HG03135 (cell line): ENCODE data around the gene GNAI3.

Experiments used
- ATAC-seq: cut with Tn5 transposase; IDR thresholded peaks from one replicate; pipeline ENCODE4 v1.9.1; 2021; ENCODE audit warnings: mild to moderate bottlenecking, moderate library complexity; ENCODE audit not compliant: unreplicated experiment

The GNAI3 gene

GRCh38 chr1:109592916-109593315, 44.5 kb downstream of the GNAI3 start:
- ATAC-seq: no peak

- ATAC-seq: no peak
Observed at GRCh38 chr1:109595531-109595930, 47.1 kb downstream of the GNAI3 start.

GRCh38 chr1:109598156-109598555, 49.7 kb downstream of the GNAI3 start:
- no peak for ATAC-seq

GRCh38 chr1:109598655-109599054, 50.2 kb downstream of the GNAI3 start:
- no peak for ATAC-seq

- no peak for ATAC-seq
Observed at GRCh38 chr1:109603229-109603628, 54.8 kb downstream of the GNAI3 start.

GRCh38 chr1:109605381-109605780, 57.0 kb downstream of the GNAI3 start:
- no peak for ATAC-seq

- ATAC-seq: no peak
Observed at GRCh38 chr1:109609881-109610280, 61.5 kb downstream of the GNAI3 start.

- no peak for ATAC-seq
Observed at GRCh38 chr1:109610609-109611307, 62.3 kb downstream of the GNAI3 start.

- no peak for ATAC-seq
Observed at GRCh38 chr1:109611308-109611990, 63.0 kb downstream of the GNAI3 start.

GRCh38 chr1:109613361-109614147, 65.1 kb downstream of the GNAI3 start:
- no peak for ATAC-seq

GRCh38 chr1:109615879-109616278, 67.5 kb downstream of the GNAI3 start:
- no peak for ATAC-seq

GRCh38 chr1:109616391-109616790, 68.0 kb downstream of the GNAI3 start:
- no peak for ATAC-seq

- ATAC-seq: no peak
Observed at GRCh38 chr1:109617291-109617801, 68.9 kb downstream of the GNAI3 start.

GRCh38 chr1:109618661-109619575, 70.5 kb downstream of the GNAI3 start:
- ATAC-seq: no peak

- peak; percentile 50 for ATAC-seq
Observed at GRCh38 chr1:109619576-109620400, 71.4 kb downstream of the GNAI3 start, which contains the start of the genes AMPD2 and GNAT2. Gene AMPD2 (plus strand): TSS chr1:109619837. CDS start chr1:109621176, 1,339 bp downstream. Gene GNAT2 (minus strand): TSS chr1:109619616. CDS start chr1:109612870, 6,746 bp downstream.

GRCh38 chr1:109620401-109620791, 72.0 kb downstream of the GNAI3 start:
- ATAC-seq: no peak

- ATAC-seq: peak; percentile 68
Observed at GRCh38 chr1:109620841-109621286, 72.4 kb downstream of the GNAI3 start.

- ATAC-seq: no peak
Observed at GRCh38 chr1:109621379-109622136, 73.1 kb downstream of the GNAI3 start.
